ENCODE measurements around the gene ICE1. TPM values are rescaled to one million over a fixed set of nuclear protein-coding genes. Genes with fewer than 3 reads are reported as not detected.

The ICE1 gene
- total and polyA plus RNA-seq, 4 donors, result 4.1 to 18.8 (median 9.5) TPM

GRCh38 chr5:5383461-5383860, 39.0 kb upstream of the ICE1 start:
- Histone ChIP-seq H3K4me3 (ENCODE audit: low read depth in 1 of 3, low read length in 3 of 3) (no peak overlapping the region), H3K36me3 (ENCODE audit: control insufficient read depth in 4 of 4, insufficient read depth in 3 of 4, low read depth in 1 of 4, low read length in 3 of 4) (no peaks in the 10 kb centered on the region), H3K4me1 (ENCODE audit: control insufficient read depth in 4 of 4, insufficient read depth in 4 of 4, low read length in 3 of 4) (no peaks in the 10 kb centered on the region), H3K27me3 (ENCODE audit: control insufficient read depth in 4 of 4, insufficient read depth in 4 of 4, low read length in 3 of 4) (no peaks in the 10 kb centered on the region), H3K9me3 (ENCODE audit: control insufficient read depth in 4 of 4, low read length in 3 of 4) (no peaks in the 10 kb centered on the region), H3K9ac (ENCODE audit: low read depth in 1 of 2, low read length in 2 of 2) (no peak overlapping the region), H3K27ac (ENCODE audit: low read depth in 1 of 2, low read length in 2 of 2) (no peak overlapping the region)
- TF ChIP-seq RAD21 (IDR thresholded peaks at IDR 0.05) (no peak), FOXA2 (IDR thresholded peaks at IDR 0.05) (no peak), TAF1 (conservative IDR thresholded peaks at IDR 0.05) (no peak), EGR1 (IDR thresholded peaks at IDR 0.05; ENCODE audit: low read depth in 2 of 2) (no peak), RXRA (IDR thresholded peaks at IDR 0.05) (no peak), REST (IDR thresholded peaks at IDR 0.05) (no peak), JUND (IDR thresholded peaks at IDR 0.05) (no peak), YY1 (IDR thresholded peaks at IDR 0.05) (no peak), ATF3 (IDR thresholded peaks at IDR 0.05) (no peak), CTCF (IDR thresholded peaks at IDR 0.05; ENCODE audit: low read depth, low read length, missing input control) (no peak)
- DNase-seq (ENCODE audit: low spot score), result no peak
- 88% methylated on average over 5 of the region's 5 CpGs for WGBS

GRCh38 chr5:5384660-5385330, 37.7 kb upstream of the ICE1 start:
- no peaks in the 10 kb centered on the region for H3K27me3 ChIP-seq (ENCODE audit: control insufficient read depth in 4 of 4, insufficient read depth in 4 of 4, low read length in 3 of 4)
- no peak overlapping the region for H3K9ac ChIP-seq (ENCODE audit: low read depth in 1 of 2, low read length in 2 of 2)
- no peak overlapping the region for H3K4me3 ChIP-seq (ENCODE audit: low read depth in 1 of 3, low read length in 3 of 3)
- 92% methylated on average over 11 of the region's 11 CpGs for WGBS
- no peaks in the 10 kb centered on the region for H3K9me3 ChIP-seq (ENCODE audit: control insufficient read depth in 4 of 4, low read length in 3 of 4)
- no peak overlapping the region for H3K27ac ChIP-seq (ENCODE audit: low read depth in 1 of 2, low read length in 2 of 2)
- no peak for DNase-seq (ENCODE audit: low spot score)
- H3K4me1 ChIP-seq (ENCODE audit: control insufficient read depth in 4 of 4, insufficient read depth in 4 of 4, low read length in 3 of 4), result no peaks in the 10 kb centered on the region
- no peaks in the 10 kb centered on the region for H3K36me3 ChIP-seq (ENCODE audit: control insufficient read depth in 4 of 4, insufficient read depth in 3 of 4, low read depth in 1 of 4, low read length in 3 of 4)
- no peak for TF ChIP-seq YY1 (IDR thresholded peaks at IDR 0.05)
- TF ChIP-seq ATF3 (IDR thresholded peaks at IDR 0.05), result no peak
- no peak for TF ChIP-seq EGR1 (IDR thresholded peaks at IDR 0.05; ENCODE audit: low read depth in 2 of 2)
- no peak for TF ChIP-seq TAF1 (conservative IDR thresholded peaks at IDR 0.05)
- no peak for TF ChIP-seq FOXA1 (IDR thresholded peaks at IDR 0.05)
- no peak for TF ChIP-seq ZBTB33 (IDR thresholded peaks at IDR 0.05)
- TF ChIP-seq CTCF (IDR thresholded peaks at IDR 0.05; ENCODE audit: low read depth, low read length, missing input control), result no peak
- no peak for TF ChIP-seq HNF4G (IDR thresholded peaks at IDR 0.05)
- TF ChIP-seq MAX (IDR thresholded peaks at IDR 0.05), result no peak
- TF ChIP-seq REST (IDR thresholded peaks at IDR 0.05), result no peak
- TF ChIP-seq SP1 (IDR thresholded peaks at IDR 0.05), result no peak
- TF ChIP-seq JUND (IDR thresholded peaks at IDR 0.05), result no peak
- no peak for TF ChIP-seq FOXA2 (IDR thresholded peaks at IDR 0.05)
- TF ChIP-seq RAD21 (IDR thresholded peaks at IDR 0.05), result no peak
- no peak for TF ChIP-seq HNF4A (conservative IDR thresholded peaks at IDR 0.05)
